ENCODE measurements around the gene TARP.

DNA sequence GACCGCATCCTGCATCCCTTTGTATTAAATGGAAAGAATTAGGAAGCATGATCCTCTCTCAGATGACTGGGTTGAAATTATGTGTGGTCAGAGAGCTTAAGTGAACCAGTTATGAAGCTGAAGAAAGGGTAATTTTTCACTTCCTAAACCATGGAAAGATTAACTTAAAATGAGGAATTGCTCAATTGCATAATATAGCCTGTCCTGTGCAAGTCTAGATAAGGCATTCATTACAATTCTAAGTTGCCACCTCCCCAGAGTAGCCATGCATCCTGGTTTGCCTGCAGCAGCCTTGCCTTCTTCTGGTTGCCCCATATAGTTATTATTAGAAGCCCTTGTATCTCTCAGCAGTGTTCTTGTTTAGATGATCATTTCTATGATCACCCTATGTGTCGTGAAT, 50.1 kb downstream of the TARP start:
- TF ChIP-seq, protein P1, sequence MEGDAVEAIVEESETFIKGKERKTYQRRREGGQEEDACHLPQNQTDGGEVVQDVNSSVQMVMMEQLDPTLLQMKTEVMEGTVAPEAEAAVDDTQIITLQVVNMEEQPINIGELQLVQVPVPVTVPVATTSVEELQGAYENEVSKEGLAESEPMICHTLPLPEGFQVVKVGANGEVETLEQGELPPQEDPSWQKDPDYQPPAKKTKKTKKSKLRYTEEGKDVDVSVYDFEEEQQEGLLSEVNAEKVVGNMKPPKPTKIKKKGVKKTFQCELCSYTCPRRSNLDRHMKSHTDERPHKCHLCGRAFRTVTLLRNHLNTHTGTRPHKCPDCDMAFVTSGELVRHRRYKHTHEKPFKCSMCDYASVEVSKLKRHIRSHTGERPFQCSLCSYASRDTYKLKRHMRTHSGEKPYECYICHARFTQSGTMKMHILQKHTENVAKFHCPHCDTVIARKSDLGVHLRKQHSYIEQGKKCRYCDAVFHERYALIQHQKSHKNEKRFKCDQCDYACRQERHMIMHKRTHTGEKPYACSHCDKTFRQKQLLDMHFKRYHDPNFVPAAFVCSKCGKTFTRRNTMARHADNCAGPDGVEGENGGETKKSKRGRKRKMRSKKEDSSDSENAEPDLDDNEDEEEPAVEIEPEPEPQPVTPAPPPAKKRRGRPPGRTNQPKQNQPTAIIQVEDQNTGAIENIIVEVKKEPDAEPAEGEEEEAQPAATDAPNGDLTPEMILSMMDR (conservative IDR thresholded peaks at IDR 0.05; ENCODE audit: low read depth, low read length): no peak
- TF ChIP-seq USF2 (IDR thresholded peaks at IDR 0.05; ENCODE audit: low read depth, low read length) (no peak), NFE2L2 (IDR thresholded peaks at IDR 0.05; ENCODE audit: low read depth, low read length) (no peak), CEBPB (IDR thresholded peaks at IDR 0.05; ENCODE audit: low read depth, low read length) (no peak), POLR2A (IDR thresholded peaks at IDR 0.05; ENCODE audit: low read depth, low read length) (no peak), RCOR1 (IDR thresholded peaks at IDR 0.05; ENCODE audit: insufficient replicate concordance, low read length) (no peak)
- TF ChIP-seq, protein P2, sequence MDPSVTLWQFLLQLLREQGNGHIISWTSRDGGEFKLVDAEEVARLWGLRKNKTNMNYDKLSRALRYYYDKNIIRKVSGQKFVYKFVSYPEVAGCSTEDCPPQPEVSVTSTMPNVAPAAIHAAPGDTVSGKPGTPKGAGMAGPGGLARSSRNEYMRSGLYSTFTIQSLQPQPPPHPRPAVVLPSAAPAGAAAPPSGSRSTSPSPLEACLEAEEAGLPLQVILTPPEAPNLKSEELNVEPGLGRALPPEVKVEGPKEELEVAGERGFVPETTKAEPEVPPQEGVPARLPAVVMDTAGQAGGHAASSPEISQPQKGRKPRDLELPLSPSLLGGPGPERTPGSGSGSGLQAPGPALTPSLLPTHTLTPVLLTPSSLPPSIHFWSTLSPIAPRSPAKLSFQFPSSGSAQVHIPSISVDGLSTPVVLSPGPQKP (IDR thresholded peaks at IDR 0.05; ENCODE audit: borderline replicate concordance, low read depth, low read length): no peak
